ENCODE data around the gene OVOL1. TPM values are rescaled to one million over a fixed set of nuclear protein-coding genes. Genes with fewer than 3 reads are reported as not detected.

The OVOL1 gene
- total RNA-seq, 1 experiment from 2014 or later: not detected

DNA sequence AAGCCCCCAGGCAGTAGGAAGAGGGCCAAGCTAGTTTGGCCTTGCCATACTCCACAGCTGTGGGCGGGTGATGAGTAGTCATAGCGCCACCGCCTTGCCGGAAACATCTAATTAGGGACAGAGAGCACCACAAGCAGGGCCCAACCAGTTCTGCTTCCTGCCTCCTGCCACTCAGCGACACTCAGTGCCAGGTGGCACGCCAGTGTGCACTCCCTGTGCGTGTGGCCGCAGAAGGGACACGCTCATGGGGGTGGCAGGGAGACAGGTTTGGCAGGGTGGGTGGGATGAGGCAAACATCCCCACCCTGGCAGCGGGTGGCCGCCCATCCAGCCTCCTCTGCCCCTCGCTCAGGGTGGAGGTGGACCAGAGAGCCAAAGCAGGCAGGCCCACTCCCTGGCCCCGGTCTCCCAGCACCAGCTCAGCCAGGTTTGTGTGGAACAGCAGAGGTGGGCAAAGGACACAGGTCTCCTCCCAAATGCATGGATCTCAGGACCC, 4.9 kb downstream of the OVOL1 start:
- DNase-seq (ENCODE audit: low spot score): no peak

DNA sequence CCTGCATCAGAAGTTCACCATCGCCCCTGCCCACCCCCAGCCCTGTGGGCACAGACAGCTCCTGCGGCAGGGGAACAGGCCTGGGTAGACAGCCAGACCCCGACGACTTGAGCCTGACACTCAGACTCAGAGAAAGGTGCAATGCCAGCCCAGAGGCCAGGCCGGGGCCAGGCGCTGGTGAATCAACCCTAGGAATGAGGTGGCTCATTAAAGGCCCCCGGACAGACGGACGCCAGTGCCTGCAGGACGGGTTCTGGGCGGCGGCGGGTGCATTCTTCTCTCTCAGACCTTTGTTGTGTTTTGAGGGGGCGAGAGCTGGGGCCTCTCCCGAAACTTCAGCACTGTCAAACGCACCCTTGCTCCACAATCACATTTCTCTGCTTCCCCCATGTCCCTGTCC, 5.6 kb downstream of the OVOL1 start:
- no peak for DNase-seq (ENCODE audit: low spot score)

DNA sequence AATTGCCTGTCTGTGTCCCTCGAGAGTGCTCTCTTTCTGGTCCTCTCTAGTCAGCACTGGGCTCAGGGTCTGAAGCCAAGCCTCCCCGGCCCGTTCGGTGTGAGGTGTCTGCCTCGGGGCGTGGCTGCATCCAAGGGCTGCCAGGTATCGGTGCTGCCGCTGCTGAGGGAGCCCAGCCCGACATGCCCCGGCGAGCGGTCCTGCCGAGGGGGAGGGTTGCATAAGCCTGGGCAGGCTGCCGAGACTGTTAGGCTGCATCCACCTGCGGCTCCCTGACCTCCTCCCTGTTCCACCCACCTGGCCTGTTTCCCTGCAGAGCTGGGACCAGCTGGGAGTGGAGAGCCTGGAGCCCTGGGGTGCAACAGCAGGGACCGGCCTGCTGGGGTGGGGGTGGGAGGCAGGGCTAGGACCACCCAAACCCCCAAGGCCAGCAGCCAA, 6.3 kb downstream of the OVOL1 start:
- DNase-seq (ENCODE audit: low spot score): no peak

DNA sequence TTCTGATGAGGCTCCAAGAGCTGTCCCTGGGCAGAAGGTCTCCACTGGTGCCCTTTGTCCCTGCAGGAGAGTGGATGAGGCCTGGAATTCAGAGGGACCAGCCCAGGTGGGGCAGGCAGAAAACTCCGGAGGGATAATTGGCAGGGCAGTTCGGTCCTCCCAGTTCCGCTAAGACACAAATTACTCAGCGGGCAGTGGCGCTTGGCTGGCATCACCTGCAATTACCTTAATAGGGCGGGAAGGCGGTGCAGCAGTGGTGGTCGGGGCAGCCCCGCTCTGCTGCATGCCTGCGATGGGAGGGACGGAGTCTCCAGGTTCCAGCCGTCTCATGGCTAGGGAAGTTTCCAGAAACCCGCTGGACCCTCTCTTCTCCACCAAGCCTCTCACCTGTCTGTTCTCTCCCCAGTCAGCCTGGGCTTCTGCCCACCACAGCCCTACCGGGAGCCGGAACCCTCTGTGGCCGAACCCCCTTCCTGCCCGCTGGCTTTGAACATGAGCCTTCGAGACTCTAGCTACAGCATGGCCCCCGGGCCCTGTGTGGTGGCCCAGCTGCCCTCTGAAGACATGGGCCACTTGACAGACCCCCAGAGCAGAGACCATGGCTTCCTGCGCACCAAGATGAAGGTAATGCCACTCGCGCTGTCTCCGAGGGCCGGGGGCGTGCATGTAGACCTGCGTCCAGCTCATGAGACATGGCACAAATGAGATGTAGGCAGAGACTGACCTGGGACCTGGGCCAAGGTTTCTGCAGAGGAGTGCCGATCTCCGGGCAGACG, 7.0 kb downstream of the OVOL1 start:
- DNase-seq (ENCODE audit: low spot score): no peak

DNA sequence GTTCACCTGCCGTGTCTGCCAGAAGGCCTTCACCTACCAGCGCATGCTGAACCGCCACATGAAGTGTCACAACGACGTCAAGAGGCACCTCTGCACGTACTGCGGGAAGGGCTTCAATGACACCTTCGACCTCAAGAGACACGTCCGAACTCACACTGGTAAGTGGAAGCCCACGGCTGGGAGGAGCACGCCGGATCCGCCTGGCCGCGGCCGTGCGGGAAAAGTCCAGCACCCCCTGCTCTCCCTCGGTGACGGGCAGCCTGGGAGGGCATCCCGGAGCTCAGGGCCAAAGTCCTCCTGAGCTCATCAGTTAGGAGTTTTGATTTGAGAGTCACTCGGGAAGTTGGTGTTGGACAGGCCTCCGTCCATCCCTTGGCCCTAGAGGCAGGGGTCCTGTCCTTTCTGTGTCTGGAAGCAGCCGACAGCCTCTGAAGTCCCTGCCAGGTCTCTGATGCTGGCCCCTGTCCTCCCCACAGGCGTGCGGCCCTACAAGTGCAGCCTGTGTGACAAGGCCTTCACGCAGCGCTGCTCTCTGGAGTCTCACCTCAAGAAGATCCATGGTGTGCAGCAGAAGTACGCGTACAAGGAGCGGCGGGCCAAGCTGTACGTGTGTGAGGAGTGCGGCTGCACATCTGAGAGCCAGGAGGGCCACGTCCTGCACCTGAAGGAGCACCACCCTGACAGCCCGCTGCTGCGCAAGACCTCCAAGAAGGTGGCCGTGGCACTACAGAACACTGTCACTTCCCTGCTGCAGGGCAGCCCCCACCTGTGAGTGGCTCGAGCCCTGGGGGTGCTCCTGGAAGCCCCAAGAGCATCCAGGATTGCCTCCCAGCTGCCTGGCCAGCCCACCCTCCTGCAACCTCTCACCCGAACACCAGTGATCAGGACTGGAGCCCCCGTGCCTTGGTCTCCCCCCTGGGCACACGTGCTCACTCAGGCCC, 8.0 kb downstream of the OVOL1 start:
- no peak for DNase-seq (ENCODE audit: low spot score)

DNA sequence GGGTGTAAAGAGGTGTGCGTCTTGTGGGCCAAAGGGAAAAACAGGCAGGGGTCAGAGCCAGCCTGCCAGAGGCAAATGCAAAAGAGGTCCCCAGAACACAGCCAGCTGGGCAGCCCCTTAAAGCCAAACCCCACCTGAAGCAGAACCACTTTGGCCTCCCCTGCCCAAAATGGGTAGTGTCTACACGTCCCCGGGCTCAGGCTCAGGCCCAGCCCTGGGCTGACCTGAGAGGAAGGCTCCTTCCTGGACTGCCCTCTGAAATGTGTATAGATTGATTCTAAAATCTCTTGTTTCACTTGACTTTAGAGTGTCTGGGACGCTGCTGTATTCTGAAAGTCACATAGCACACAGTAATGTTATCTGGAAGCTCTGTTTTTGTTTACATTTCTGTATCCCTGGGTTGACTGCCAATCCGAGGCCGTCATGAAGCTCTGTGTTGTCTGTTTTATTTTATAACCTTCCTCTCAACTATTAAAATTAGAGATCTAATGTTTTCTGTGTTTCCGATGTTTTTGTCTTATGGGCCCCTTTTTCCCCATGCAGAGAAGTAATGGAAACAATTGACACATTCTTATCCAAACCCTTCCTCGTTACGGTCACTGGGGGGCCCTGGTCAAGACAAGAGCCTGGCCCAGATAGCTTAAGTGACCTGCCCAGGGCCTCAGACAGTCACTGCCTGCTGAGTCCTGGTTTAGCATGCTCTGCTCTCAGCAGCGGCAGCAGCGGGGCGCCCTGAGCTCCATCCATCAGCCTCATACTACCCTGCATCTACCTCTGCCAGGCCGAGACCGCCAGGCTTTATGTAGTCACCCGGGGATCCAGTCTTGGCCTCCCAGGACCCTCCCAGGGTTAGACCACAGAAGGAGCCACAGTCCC, 10.1 kb downstream of the OVOL1 start:
- no peak for DNase-seq (ENCODE audit: low spot score)

DNA sequence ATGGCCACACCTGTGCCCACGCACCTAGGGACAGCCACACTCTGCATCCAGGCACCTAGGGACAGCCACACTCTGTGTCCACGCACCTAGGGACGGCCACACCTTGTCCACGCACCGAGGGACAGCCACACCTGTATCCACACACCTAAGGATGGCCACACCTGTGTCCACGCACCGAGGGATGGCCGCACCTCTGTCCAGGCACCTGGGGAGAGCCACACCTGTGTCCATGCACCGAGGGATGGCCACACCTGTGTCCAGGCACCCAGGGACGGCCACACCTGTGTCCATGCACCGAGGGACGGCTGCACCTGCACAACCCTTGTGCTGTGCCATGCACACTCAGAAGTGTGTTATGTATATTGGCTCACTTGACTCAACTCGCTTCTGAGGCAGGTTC, 10.8 kb downstream of the OVOL1 start:
- DNase-seq (ENCODE audit: low spot score): no peak

DNA sequence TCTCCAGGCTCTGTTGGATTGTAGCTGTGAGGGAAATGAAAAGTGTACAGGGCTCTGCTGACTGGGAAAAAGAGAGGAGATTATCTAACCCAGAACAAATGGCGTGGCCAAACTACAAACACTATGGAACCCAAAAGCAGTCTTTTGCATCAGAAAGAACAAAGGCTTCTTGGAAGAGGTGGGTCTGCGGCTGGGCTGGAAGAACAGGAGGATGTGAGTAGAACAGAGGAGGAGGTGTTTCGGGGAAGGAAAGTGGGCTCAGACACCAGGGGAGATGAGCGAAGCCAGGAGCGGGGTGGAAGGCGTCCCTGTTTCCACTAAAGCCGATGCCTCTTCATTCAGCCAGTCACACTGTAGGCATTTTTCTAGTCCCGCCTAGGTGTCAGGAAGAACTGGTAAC, 12.0 kb downstream of the OVOL1 start:
- no peak for DNase-seq (ENCODE audit: low spot score)

DNA sequence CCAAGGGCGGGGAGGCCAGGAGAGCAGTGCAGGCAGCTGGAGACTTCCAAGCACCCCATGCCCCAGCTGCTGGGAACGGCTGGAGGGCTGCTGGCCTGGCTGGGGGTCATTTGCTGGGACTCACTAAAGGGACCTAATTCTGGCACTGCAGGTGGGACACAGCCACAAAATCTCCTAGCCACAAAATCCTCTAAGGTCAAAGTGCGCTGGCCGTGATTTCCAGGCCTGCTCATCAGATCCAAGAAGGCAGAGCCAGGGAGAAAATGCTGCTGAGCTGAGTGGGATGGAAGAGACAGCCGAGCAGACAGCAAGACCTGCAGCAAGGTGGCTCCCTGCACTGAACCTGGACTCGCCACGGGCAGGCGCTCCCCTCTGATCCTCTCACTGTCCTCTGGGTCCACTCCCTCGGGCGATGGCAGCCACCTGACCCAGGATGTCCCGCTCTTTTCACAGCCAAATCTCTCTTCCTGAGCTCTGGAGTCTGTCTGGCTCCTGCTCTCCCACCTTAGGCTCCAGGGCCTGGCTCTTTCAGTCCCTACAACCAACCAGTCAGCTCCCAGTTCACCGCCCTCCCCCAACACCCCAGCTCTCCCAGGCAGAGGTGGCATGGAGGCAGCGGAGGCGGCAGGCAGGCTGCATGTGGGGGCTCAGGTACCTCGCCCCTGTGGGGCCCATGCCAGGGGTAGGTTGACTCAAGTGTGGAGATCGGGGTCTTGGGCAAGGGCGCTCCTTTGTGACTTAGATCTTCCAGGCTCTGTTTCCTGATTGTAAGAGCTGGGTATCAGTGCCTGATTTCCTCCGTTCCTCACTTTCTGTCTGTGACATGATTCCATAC, 14.5 kb downstream of the OVOL1 start:
- no peak for DNase-seq (ENCODE audit: low spot score)

DNA sequence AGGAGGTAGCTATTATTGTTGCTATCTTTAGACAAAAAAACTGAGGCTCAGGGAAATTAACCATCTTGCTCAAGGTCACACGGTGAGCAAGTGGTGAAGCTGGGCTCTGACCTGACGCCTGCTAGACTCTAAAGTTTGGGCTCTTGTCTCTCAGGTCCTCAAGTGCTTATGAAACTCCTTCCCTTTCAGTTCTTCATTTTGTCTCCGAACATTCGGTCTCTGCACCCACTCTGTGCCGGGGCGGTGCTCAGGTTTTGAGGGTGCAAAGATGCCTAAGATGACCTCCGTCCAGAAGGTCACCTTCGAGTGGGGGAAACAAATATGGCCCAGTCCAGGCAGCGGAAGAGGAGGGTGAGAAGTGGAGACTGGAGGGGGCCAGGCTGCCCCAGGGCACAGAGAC, 16.0 kb downstream of the OVOL1 start:
- DNase-seq (ENCODE audit: low spot score): no peak

DNA sequence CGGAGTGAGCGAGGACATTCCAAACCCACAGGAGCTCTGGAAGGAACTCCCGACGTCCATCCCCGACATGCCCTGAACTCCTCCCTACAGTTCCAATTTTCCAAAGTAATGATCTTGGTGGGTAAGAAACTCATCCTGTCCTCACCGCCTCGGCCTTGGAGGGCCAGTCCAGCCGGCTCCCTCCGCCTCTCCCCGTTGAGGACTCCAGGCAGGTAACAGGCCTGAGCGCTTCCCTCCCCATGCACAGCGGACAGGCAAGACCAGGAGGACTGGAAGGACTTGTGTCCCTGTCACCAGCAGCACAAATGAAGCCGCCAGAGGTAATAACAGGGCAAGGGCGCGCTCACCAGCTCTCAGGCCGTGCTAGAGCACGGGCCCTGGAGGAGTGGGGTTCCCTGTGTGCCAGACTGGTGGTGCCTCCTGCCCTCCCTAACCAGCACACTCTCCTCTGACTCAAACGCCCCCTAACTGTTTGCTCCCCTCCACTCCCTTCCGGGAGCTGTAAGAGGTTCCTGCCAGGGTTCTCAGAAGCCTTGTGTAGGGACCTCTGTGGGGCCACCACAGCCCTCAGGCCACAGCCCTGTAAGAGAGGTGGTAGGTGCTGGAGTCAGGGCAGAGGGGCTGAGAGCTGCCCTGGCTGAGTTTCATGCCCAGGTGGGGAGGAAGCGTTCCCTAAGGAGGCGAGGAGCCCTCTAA, 17.1 kb downstream of the OVOL1 start:
- no peak for DNase-seq (ENCODE audit: low spot score)

DNA sequence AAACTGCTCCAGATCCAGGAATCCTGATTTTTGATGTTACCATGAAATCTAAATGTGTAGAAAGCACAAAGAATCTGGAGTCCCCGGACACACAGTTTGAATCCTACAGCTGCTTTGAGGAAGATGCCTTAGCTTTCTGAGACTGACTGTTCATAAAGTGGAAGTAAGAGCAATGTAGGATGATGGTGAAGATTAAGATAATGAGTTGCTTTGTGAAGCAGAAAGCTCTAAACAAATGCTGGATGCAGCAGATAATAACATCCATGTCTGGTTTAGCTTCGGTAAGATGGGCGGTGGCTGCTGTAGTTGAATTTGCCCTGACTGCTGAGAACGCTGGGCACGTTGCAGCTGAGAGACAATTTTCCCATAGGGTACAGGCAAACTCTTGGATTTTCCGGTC, 20.1 kb downstream of the OVOL1 start:
- no peak for DNase-seq (ENCODE audit: low spot score)

DNA sequence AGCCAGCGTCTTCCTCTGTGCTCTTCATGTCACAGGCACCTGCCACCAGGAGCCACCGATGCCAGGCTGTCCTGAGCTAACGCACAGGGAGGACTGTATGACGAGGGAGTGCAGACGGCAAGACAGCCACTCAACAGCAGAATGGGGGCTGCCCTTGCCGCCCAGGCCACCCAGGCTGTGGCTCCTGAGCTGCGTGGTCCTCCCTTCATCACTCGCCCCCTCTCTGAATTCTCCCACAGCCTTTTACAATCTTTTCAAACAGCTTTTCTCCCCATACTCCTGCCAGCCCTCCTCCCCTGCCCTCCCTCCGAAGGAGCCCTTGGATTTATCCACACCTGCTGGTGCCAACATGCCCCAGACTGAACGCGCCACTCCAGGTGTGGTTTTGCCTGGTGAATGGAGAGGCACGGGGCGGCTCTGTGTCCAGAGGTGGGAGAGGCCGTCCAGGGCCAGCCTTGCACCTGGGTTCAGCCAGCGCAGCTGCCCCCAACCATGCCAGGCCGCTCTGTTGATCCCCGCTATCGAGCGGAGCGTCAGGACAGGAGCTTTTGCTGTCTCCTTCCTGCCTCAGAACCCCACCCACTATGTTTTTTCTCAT, 22.0 kb downstream of the OVOL1 start:
- DNase-seq (ENCODE audit: low spot score): no peak

DNA sequence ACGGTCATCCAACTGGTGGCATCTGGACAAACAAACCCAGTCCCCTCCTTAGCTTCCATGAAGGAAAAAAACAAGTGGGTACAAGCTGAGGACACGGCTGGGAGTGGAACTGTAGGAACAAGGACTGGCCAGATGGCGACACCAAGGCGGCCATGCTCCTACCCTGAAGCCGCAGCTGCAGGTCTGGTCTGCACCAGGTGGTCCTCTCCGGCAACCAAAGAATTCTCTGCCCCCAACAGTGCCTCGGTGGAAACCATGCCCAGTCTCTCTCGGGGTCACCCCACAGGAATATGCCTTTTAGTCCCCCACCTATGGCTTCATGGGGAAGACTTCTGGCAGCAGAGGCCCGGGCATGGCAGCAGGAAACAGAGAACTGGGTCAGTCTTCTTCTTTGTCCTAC, 22.6 kb downstream of the OVOL1 start:
- no peak for DNase-seq (ENCODE audit: low spot score)

DNA sequence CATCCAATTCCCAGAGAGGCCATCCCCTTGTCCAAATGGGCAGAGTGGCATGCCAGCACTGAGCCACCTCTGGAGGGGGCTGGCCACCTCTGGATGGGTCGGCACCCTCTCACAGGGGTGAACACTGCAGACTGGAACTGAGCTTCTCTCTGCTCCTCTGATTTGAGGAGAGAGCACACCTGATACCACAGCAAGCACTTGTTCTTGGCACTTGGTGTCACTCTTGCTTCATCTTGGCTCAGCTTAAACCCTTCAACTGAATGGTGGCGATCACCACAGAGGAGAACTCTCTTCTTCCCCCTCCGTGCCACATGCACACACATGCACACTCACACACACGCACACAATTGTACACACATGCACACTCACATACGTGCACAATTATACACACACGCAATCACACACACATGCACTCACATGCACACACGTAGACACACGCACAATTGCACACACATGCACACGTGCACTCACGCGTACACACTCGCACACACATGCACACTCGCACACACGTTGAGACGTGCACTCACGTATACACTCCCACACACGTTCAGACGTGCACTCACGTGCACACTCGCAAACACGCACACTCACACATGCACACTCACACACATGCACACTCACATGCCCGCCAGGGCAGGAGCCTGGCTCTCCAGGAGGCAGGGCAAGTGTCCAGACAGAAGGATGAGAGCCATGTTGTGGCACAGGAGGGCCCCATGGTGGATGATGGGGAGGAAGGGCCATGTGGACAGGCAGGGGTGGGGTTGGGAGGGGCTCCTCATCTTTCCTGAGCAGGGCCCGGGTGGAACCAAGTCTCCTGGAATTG, 23.4 kb downstream of the OVOL1 start:
- DNase-seq (ENCODE audit: low spot score): no peak

DNA sequence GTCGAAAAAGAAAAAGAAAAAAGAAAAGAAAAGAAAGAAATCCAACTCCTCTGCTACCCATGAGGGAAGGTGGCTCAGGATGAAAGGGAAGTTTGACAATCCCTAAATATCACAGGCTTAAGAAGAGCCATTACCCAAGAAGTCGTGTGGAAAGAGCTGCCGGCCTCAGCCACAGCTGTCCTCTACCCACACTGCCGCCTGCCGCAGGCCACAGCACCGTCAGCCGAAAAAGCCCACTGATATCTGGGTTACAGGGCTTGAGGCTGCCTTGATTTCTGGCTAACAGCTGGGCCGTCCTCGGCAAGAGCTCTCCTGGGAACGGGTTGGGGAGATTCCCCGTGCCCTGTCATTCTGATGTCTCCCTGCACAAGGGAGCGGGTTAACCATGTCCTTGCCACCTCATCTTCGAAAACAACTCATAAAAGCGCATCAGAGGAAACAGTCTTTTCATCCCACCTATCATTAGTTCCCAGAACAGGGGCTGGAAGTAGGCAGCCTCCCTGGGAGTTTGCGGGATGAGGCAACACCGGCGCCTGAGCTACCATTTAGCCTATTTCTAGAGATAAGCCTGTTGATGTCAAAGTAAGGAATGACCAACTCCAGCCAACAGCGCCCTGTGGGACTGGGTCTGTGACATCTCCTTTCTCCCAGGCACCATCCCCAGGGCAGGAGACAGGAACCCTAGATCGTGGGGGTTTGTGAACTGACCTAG, 25.1 kb downstream of the OVOL1 start:
- no peak for DNase-seq (ENCODE audit: low spot score)

DNA sequence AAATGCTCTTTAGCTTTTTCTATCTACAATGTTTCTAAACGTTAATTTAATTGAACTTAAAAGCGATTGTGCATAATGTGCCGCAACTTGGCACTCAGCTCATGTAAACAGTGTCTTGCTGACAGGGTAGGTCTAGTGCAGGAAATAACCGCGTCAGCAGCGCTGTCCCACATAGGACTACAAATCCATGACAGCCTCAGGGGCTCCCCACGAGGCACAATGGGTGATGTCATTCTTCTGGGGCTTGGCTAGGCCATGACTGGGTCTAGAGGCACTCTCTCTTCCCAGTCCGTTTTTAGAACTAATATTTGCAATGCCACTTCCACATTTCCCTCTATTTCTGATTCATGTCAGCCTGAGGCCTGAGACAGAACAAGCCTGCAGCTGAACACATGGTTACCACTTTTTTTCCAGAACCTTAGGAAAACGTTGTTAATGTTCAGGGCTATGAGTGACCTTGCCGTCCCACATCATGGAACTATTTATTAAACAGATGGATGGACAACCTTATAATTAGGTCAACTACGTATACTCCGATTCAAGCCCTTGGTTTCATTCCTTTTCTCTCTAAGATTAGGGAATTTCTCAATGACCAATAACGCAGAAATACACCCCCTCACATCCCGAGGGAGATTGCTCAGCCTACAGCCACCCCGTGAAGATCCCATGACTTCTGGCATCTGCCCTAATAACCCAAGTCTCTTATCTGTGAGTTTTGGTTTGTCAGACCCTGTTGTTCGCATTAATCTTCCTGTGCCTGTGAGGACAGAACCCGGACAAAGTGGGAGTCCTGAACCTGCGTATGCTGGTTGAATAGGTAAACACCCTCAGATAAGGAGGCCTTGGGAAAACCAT, 27.5 kb downstream of the OVOL1 start:
- DNase-seq (ENCODE audit: low spot score): no peak

Data from A172 (cell line).